NK-92 (cell line): ENCODE data around the gene OR51M1.

Experiments
- DNase-seq: peaks from one replicate; lab custom pipeline; 2025; ENCODE audit not compliant: unreplicated experiment; lab: John Stamatoyannopoulos, UW

The OR51M1 gene

DNA sequence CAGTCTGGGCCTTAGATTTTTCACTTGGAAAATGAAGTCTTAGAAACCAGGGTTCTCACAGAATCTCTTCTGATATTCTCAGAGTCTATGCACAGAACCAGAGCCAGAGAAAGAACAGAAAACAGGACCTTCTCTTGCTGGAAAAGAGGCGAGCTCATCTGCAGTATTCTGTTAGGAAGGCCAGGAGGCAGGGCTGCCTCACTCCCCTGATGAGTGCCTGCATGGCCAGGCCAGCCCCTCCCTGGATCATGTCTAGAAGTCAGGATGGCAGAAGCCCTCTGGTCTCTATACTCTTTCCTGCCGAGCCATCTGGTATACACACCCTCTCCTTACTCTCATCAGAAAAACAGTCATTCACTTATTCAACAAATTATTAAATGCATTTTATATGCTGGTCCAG lies 723 bp downstream of the OR51M1 start:
- no peak for DNase-seq

DNA sequence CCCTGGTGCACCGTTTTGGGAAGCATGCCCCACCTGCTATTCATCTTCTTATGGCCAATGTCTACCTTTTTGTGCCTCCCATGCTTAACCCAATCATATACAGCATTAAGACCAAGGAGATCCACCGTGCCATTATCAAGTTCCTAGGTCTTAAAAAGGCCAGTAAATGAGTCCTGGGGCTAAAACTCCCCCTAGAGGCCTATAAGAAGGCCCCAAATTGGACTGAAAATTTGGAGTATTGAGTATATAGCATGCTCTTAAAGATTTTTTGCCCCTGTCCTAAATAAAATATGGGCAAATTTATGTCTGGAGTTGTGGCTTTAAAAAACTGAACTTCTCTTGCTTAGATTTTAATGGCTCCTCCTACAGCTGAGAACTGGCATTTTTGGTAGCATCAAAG lies 6.6 kb downstream of the OR51M1 start:
- DNase-seq, result no peak

DNA sequence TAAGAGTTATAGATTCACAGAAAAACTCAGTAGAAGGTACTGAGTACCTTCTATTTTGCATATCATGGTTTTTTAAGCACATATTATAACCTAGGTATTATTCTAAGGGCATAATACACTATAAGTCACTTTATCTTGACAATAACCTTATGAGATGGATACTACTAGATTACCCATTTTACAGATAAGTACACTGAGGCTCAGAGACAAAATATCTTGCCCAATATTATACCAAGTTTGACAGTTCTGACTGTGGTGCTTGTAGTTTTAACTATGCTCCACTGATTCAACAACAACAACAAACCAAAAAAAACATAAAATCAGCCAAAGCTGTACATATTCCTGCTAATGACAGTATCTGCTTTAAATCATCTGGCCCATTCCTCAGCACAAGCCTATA lies 10.5 kb downstream of the OR51M1 start:
- no peak for DNase-seq

DNA sequence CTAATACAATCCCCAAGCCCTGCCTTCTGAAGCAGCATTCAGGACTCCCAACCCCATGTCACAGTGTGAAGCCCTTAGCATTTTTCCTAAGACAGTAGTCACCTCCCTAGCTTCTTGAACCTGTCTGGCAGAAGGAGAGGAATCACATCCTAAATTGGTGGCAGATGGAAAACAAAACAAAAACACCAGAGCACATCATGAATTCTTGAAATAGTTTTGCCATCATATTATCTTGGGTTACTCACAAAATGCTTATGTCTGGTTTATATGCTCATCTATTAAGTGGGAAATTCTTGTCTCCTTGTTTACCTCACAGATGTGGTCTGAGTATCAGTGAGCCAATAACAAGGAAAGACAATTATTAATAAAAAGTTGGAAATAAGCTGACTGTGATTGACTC lies 15.3 kb downstream of the OR51M1 start:
- DNase-seq, result no peak

DNA sequence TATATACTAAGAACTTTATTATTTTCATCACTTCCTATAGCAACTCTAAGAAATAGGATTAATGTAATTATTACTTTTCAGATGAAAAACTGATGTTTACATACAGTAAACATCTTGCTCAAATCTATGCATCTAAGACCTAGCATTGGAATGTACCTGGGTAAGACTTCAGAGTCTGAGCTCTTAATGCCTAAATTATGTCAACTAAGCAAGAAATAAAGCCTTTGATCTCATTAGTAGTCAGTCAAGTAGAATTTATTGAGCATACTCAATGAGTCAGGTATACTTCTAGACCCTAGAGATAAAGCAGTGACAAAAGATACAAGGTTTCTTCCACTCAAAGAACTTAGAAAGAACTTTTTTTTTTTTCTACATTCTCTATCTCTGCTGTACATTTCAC lies 21.6 kb downstream of the OR51M1 start:
- DNase-seq, result no peak

DNA sequence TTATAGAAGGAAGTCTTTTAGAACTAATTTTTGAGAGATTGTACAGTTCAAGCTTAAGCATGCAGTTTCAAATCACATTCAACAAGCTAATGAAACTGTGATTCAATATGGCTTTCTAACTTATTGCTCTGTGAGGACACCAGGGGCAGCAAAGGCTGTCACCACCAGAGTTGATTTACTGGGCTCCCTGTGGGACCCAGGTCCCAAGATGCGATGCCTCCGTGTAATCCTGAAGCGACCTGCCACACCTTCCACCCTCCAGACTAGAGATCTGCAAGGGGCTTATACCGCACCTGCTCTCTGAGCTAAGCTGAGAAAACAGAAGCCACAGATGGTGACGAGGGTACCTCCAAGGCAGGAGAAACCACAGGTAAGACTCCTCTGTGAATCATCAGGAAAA lies 37.4 kb downstream of the OR51M1 start:
- DNase-seq, result no peak

DNA sequence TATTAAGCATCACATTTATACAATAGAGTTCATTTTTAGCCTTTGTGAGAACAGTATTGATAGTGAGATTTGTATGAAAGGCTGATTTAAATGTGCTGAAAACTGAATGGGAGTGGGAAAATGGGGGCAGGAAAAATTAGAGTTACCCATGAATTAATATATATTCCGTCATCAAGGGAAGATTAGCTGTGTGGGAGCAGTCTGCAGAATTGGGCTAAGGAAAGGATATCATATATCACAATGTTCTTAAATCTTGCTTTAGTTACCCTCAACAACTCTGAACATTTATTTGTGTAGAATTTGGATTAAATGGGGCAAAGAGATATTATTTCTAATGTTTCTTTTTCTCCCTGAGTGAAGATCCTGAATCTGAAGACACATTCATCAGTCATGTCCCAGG lies 38.2 kb downstream of the OR51M1 start, which contains the start of gene OR51Q1:
Gene OR51Q1, plus strand, starts transcription at position 301 of the 400 bp plus-strand sequence. Its CDS starts 90 bp downstream, at position 391.
- DNase-seq, result no peak

DNA sequence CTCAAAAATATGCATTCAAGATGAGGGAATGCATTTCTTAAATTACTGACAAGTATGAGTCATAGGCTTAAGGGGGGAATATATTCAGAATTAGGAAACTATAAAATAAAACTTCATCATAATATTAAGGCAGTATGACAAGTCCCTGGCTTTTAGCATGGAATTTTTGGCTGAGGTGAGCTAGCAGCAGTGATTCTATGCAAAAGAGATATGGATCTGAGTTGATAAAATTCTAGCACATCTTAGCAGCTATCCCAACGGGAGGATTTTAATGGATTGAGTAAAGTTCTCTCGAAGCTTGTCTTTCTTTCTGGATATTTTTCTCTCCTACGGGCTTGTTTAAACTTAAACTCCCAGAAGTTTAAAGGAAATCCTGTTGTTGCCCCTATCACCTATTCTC lies 39.5 kb downstream of the OR51M1 start:
- no peak for DNase-seq

DNA sequence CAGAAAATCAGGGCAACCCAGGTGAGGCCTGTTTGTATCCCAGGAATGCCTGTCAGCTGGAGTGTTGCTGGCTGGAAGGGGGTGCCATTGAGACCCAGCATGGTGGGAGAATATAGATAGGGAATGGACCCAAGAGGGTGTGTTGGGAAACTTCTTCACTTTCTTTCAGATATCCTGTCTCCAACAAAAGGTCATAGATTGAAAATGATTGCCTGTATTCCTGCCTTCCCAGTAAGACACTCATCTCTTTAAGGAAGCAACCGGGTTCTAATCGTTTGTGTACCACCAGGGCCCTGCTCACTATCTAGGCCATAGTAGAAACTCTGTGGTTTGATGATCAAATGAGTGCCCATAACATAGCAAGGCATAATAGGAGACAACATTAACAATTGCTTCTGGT lies 57.8 kb downstream of the OR51M1 start, which contains the start of gene OR51I1:
Gene OR51I1, minus strand, starts transcription at position 101 of the 400 bp plus-strand sequence. Its CDS starts 0 bp downstream, at position 101.
- no peak for DNase-seq
